GM18867 (cell line): ENCODE data around the gene CRYBG3.

Source experiments
- ATAC-seq: cut with Tn5 transposase; IDR thresholded peaks from one replicate; pipeline ENCODE4 v1.9.1; 2021; ENCODE audit warnings: mild to moderate bottlenecking, moderate library complexity; ENCODE audit not compliant: unreplicated experiment

Gene CRYBG3

GRCh38 chr3:97939401-97939800 is 117.6 kb downstream of the CRYBG3 start:
- ATAC-seq, result no peak

- no peak for ATAC-seq
These were observed 118.2 kb downstream of the CRYBG3 start for GRCh38 chr3:97940034-97940433.

- ATAC-seq, result no peak
These were observed 121.2 kb downstream of the CRYBG3 start for GRCh38 chr3:97942801-97943546.

- no peak for ATAC-seq
These were observed 126.7 kb downstream of the CRYBG3 start for GRCh38 chr3:97948351-97949109.

- ATAC-seq, result no peak
These were observed 127.3 kb downstream of the CRYBG3 start for GRCh38 chr3:97949110-97949485.

GRCh38 chr3:97949743-97950142 is 127.9 kb downstream of the CRYBG3 start:
- ATAC-seq, result no peak

GRCh38 chr3:97950360-97950759 is 128.5 kb downstream of the CRYBG3 start:
- ATAC-seq, result no peak

- no peak for ATAC-seq
These were observed 130.5 kb downstream of the CRYBG3 start for GRCh38 chr3:97952280-97952679.

- no peak for ATAC-seq
These were observed 131.1 kb downstream of the CRYBG3 start for GRCh38 chr3:97952872-97953271.

GRCh38 chr3:97954228-97954827 is 132.5 kb downstream of the CRYBG3 start:
- ATAC-seq, result no peak

- ATAC-seq, result no peak
These were observed 134.2 kb downstream of the CRYBG3 start for GRCh38 chr3:97956051-97956450.

GRCh38 chr3:97957617-97958311 is 136.0 kb downstream of the CRYBG3 start:
- ATAC-seq, result no peak

- ATAC-seq, result no peak
These were observed 136.6 kb downstream of the CRYBG3 start for GRCh38 chr3:97958396-97958795.

GRCh38 chr3:97958796-97959195 is 137.0 kb downstream of the CRYBG3 start:
- ATAC-seq, result no peak

GRCh38 chr3:97959872-97960271 is 138.1 kb downstream of the CRYBG3 start:
- no peak for ATAC-seq

- no peak for ATAC-seq
These were observed 138.7 kb downstream of the CRYBG3 start for GRCh38 chr3:97960551-97960950.

- no peak for ATAC-seq
These were observed 139.4 kb downstream of the CRYBG3 start for GRCh38 chr3:97960993-97961766.

- ATAC-seq, result no peak
These were observed 146.2 kb downstream of the CRYBG3 start for GRCh38 chr3:97967966-97968365.

- no peak for ATAC-seq
These were observed 146.6 kb downstream of the CRYBG3 start for GRCh38 chr3:97968376-97968775.

GRCh38 chr3:97969541-97969940 is 147.7 kb downstream of the CRYBG3 start:
- no peak for ATAC-seq

GRCh38 chr3:97970156-97970555 is 148.3 kb downstream of the CRYBG3 start:
- no peak for ATAC-seq
